Right lobe of liver (tissue), 6 donors: ENCODE measurements around the gene TRPC4AP. TPM values are rescaled to one million over a fixed set of nuclear protein-coding genes. Genes with fewer than 3 reads are reported as not detected.

Experiments used
- ATAC-seq, 4 donors: fragments of 200-7000 bp; cut with Tn5 transposase; one replicate each; pipeline ENCODE4 v1.9.1; 2020; ENCODE audit warnings: mild to moderate bottlenecking in 4 of 4, moderate library complexity in 4 of 4
- DNase-seq, 3 donors: peaks; one replicate each; pipeline ENCODE4 v3.0.0-alpha.2; 2020
- H3K27ac ChIP-seq, 3 donors: fragments of 200-600 bp; one replicate each; pipeline ENCODE4 v1.8.0; 2022
- H3K27me3 ChIP-seq, 2 donors: fragments of 200-600 bp; one replicate each; pipeline ENCODE4 v1.8.0; 2022
- H3K36me3 ChIP-seq, 4 donors: fragments of 200-600 bp; sonication (generic) in 1 of 4; one replicate each; pipeline versions ENCODE4 v1.5.1 to v1.8.0; 2017 to 2022; ENCODE audit warnings: control low read depth in 1 of 4
- H3K4me1 ChIP-seq, 4 donors: fragments of 200-600 bp; sonication (generic) in 1 of 4; one replicate each; pipeline versions ENCODE4 v1.5.1 to v1.8.0; 2017 to 2022; ENCODE audit warnings: control low read depth in 1 of 4
- H3K4me3 ChIP-seq, 3 donors: fragments of 200-600 bp; one replicate each; pipeline ENCODE4 v1.8.0; 2022
- H3K9me3 ChIP-seq, 4 donors: fragments of 200-600 bp; sonication (generic) in 1 of 4; one replicate each; pipeline versions ENCODE4 v1.5.1 to v1.8.0; 2017 to 2022; ENCODE audit warnings: control low read depth in 1 of 4
- POLR2A ChIP-seq: fragments of 450-650 bp; IDR thresholded peaks from one replicate; pipeline ENCODE4 v1.6.1; 2017; ENCODE audit warnings: antibody characterized with exemption, mild to moderate bottlenecking
- WGBS: methylation state at CpG from one replicate; pipeline ENCODE4 v1.1.6; 2018; ENCODE audit warnings: low coverage, low lambda C conversion rate; ENCODE audit not compliant: insufficient coverage; ENCODE audit errors: missing lambda C conversion rate; 5-methylcytosine and 5-hydroxymethylcytosine counted together
- intact Hi-C, 2 donors: fragments of 100-400 bp; cut with DNase I; formaldehyde crosslinking; loops; one replicate each; pipeline versions ENCODE4 v1.11.2 to v1.14.1; 2022
- total RNA-seq, 6 experiments: library from RNA; depleted of rRNA in 2 of 6; stranded (reverse); fragments of >200 nt in 2 of 6; fragmentation: NEBNext Ultra II Directional in 3 of 6; extraction: Animal tissue kit (Norgen Biotek cat#: 25700) in 3 of 6; gene quantifications; one replicate each; pipeline versions ENCODE4 v1.1.0 to v1.2.4, GENCODE V29; 2016 to 2023
- TF ChIP-seq, protein P1 (sequence below), 4 donors: fragments of 200-600 bp in 3 of 4; fragments of 450-650 bp in 1 of 4; IDR thresholded peaks; one replicate each; pipeline versions ENCODE4 v1.5.1 to v1.8.0; 2016 to 2022; ENCODE audit warnings: antibody characterized with exemption in 4 of 4, mild to moderate bottlenecking in 2 of 4
- donor health status: DM: no; HTN: yes; CAD: no.
- donor health status: DM: no; HTN: no; CAD: no.
- donor health status: DM: no; HTN: no; CAD: no.
- donor health status: DM: no; HTN: yes; CAD: no.
- donor health status: DM: no; HTN: yes; CAD: no.

The TRPC4AP gene
- total RNA-seq, 6 experiments from 2014 or later: 27.6 to 39.3 (median 34.6) TPM

DNA sequence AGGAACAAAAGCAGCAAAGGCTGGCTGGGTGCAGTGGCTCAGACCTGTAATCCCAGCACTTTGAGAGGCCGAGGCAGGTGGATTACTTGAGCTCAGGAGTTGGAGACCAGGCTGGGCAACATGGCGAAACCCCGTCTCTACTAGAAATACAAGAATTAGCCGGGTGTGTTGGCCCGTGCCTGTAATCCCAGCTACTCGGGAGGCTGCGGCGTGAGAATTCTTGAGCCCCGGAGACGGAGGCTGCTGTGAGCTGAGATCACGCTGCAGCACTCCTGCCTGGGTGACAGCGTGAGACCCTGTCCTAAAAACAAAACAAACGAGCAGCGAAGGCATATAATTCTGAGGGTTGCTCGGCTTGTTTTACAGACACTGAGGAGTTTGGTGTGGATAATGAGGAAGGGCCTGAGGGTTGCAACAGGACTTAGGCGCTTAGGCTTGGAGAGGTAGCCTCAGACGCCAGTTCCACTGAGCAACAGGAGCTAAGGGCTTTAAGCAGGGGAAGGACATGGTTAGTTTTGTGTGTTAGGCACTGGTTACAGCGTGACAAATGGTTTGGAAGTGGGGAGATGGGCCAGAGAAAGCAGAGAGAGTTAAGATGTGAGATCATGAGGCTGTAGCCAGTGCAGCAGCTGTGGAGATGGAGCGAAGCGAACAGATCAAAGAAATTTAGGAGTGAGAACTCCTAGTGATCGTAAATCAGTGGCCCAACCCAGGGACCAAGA lies 135.7 kb downstream of the TRPC4AP start:
- no peak overlapping the region for H3K4me3 ChIP-seq
- no peaks in the 10 kb centered on the region for H3K9me3 ChIP-seq
- 95% methylated on average over 4 of the region's 21 CpGs for WGBS
- no peak overlapping the region for H3K27ac ChIP-seq
- DNase-seq (no peak), ATAC-seq (no peak)
- TF ChIP-seq, protein P1, sequence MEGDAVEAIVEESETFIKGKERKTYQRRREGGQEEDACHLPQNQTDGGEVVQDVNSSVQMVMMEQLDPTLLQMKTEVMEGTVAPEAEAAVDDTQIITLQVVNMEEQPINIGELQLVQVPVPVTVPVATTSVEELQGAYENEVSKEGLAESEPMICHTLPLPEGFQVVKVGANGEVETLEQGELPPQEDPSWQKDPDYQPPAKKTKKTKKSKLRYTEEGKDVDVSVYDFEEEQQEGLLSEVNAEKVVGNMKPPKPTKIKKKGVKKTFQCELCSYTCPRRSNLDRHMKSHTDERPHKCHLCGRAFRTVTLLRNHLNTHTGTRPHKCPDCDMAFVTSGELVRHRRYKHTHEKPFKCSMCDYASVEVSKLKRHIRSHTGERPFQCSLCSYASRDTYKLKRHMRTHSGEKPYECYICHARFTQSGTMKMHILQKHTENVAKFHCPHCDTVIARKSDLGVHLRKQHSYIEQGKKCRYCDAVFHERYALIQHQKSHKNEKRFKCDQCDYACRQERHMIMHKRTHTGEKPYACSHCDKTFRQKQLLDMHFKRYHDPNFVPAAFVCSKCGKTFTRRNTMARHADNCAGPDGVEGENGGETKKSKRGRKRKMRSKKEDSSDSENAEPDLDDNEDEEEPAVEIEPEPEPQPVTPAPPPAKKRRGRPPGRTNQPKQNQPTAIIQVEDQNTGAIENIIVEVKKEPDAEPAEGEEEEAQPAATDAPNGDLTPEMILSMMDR (IDR thresholded peaks at IDR 0.05): no peak
- no peak for TF ChIP-seq POLR2A
- peaks cover 0 to 12% (median 2%) of the 10 kb centered on the region in 4 donors for H3K4me1 ChIP-seq
- no peaks in the 10 kb centered on the region for H3K27me3 ChIP-seq
- no peaks in the 10 kb centered on the region for H3K36me3 ChIP-seq
- intact Hi-C loops: loop anchor here (5.0 kb wide), 1 partner anchor 85 kb away; the partner anchor contains the start of gene GGT7 (in 2 of the 2)

DNA sequence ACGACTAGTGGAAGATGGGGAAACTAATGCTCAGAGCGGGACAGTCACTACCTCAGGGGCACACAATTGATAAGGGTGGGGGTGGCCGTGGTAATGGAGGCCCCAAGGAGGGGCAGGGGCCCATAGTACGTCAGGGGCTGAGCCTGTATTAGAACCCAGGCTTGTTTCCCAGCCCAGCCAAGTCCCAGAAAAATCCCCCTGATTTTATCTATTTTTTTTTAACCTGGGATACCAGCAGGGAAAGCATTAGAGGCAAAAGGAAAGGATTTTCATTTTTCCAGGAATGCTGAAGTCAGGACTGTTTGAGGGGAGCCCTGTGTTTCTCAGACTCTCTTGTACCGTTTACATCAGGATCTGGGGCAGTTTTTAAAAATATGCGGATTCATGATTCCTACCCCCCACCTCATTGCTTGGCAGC lies 136.6 kb downstream of the TRPC4AP start:
- intact Hi-C loops: loop anchor here (5.0 kb wide), 1 partner anchor 84 kb away; the partner anchor contains the start of gene GGT7 (in 2 of the 2)
- WGBS: 16% methylated on average over 4 of the region's 6 CpGs
- TF ChIP-seq, protein P1 (IDR thresholded peaks at IDR 0.05): peak in 1 of 4 donors; percentile 28
- no peak for TF ChIP-seq POLR2A

DNA sequence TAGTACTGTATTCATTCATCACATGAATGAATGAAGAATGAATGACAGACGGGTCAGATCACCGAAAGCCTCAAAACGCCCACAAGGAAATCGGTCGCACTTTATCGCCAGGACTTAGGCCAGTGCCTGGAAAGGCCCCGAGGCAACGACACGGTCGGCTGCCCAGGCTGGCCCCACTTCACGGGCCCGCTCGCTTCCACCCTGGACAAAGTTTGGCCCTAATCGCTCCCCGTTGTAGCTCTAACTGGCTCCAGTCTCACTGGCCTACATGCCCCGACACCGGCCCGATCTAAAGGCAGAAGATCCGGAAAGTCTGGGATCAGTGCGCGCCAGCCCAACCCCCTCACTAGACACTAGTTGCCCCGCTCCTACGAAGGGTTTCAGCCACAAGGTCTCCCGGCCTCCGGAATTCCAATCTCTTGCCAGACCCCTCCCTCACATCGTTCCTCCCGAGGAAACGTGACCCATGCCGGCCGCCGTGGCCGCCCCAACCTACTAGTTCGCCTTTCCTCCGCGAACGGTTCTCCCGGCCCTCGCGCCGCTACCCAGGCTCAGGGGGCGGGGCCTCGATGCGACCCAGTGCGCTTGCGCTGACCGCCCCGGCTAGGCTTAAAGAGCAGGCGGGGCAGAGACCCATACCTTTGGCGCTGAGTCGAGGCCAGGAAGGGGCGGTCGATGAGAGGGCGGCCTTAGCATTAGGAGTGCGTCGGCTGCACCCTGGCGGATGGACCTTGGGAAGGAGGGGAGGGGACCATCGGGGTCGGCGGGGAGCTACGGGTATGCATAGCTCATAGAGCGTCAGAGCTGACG lies 137.2 kb downstream of the TRPC4AP start, which contains the start of the genes GSS and MYH7B:
Gene GSS (minus strand): TSS at position 576 of the 810 bp plus-strand sequence. CDS start 3,954 bp downstream, outside the sequence.
Gene MYH7B (plus strand): TSS at position 638 of the 810 bp plus-strand sequence. CDS start 22,138 bp downstream, outside the sequence.
- TF ChIP-seq, protein P1 (IDR thresholded peaks at IDR 0.05): peak; percentile 54 to 64 (median 56)
- TF ChIP-seq POLR2A: peak; percentile 84
- Histone ChIP-seq H3K4me3 (peak within 1 kb of the TSS; percentile 63 to 71 (median 66)), H3K27ac (peak within 1 kb of the TSS; percentile 79 to 90 (median 88)), H3K4me1 (peaks cover 0 to 13% (median 2%) of the 10 kb centered on the region in 4 donors), H3K36me3 (no peaks in the 10 kb centered on the region), H3K27me3 (no peaks in the 10 kb centered on the region), H3K9me3 (no peaks in the 10 kb centered on the region)
- intact Hi-C loops: loop anchor here (5.0 kb wide), 1 partner anchor 83 kb away; the partner anchor contains the start of gene GGT7 (in 2 of the 2)
- DNase-seq (peak; percentile 98 to 99 (median 99)), ATAC-seq (peak; percentile 94 to 97 (median 96))
- under 1% methylated on average over 39 of the region's 62 CpGs for WGBS

More for the DNA sequence above, 136.6 kb downstream of the TRPC4AP start:
- Histone ChIP-seq H3K27ac (peak overlapping the region; percentile 79 to 90 (median 88)), H3K4me3 (peak overlapping the region; percentile 63 to 71 (median 66)), H3K9me3 (no peaks in the 10 kb centered on the region), H3K36me3 (no peaks in the 10 kb centered on the region), H3K4me1 (peaks cover 0 to 13% (median 2%) of the 10 kb centered on the region in 4 donors), H3K27me3 (no peaks in the 10 kb centered on the region)
- DNase-seq: no peak
- no peak for ATAC-seq

DNA sequence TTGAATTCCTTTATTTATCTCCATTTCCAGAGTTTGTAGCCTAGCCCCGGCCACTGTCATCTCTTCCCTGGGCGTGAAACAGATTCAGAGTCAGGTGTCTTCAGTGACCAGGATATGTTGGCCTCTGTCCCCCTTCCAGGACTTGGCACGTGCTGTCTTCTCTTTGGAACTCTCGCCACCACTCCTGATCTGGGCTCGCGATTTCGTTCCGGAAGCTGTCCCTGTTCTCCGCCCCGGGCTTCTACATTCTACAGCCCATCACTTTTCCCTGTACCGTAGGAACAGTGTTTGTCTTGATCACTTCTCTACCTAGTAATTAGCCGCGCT lies 137.7 kb downstream of the TRPC4AP start:
- no peaks in the 10 kb centered on the region for H3K9me3 ChIP-seq
- WGBS: 6% methylated on average over 13 of the region's 13 CpGs
- H3K4me1 ChIP-seq: peaks cover 0 to 13% (median 2%) of the 10 kb centered on the region in 4 donors
- ATAC-seq (peak in 3 of 4 donors; percentile 1 to 28 (median 14)), DNase-seq (peak in 1 of 3 donors; percentile 70)
- H3K27me3 ChIP-seq: no peaks in the 10 kb centered on the region
- TF ChIP-seq, protein P1 (IDR thresholded peaks at IDR 0.05): no peak
- TF ChIP-seq POLR2A: no peak
- H3K4me3 ChIP-seq: peak overlapping the region; percentile 63 to 71 (median 66)
- intact Hi-C loops: loop anchor here (5.0 kb wide), 1 partner anchor 83 kb away; the partner anchor contains the start of gene GGT7 (in 2 of the 2)
- no peaks in the 10 kb centered on the region for H3K36me3 ChIP-seq
- peak overlapping the region; percentile 79 to 90 (median 88) for H3K27ac ChIP-seq
